GM23338 (cell line): ENCODE measurements around the gene HGD. TPM values are rescaled to one million over a fixed set of nuclear protein-coding genes. Genes with fewer than 3 reads are reported as not detected.

Experiments used
- ATAC-seq: fragments of 200-7000 bp; cut with Tn5 transposase; 3 replicates; pipeline ENCODE4 v1.9.1; 2020
- DNase-seq: peaks from one replicate; pipeline ENCODE4 v3.0.0-alpha.2; 2015; ENCODE audit warnings: low spot score
- H2AFZ ChIP-seq: fragments of 200-600 bp; sonication (generic); 2 replicates; pipeline ENCODE4 v1.8.0; 2016; ENCODE audit warnings: antibody characterized with exemption, mild to moderate bottlenecking, moderate library complexity
- H3F3A ChIP-seq: fragments of 200-600 bp; sonication (generic); replicated peaks from 2 replicates; pipeline ENCODE4 v1.8.0; 2017; ENCODE audit warnings: antibody characterized with exemption, mixed run types, low read depth
- H3K27ac ChIP-seq: fragments of 200-600 bp; sonication (generic); 2 replicates; pipeline ENCODE4 v1.6.1; 2016; ENCODE audit warnings: low read depth
- H3K27me3 ChIP-seq: fragments of 200-600 bp; sonication (generic); 2 replicates; pipeline ENCODE4 v1.8.0; 2016; ENCODE audit warnings: mild to moderate bottlenecking, mixed run types, moderate library complexity; ENCODE audit not compliant: insufficient read depth
- H3K36me3 ChIP-seq: fragments of 200-600 bp; sonication (generic); 2 replicates; pipeline ENCODE4 v1.8.0; 2016; ENCODE audit warnings: mild to moderate bottlenecking; ENCODE audit not compliant: insufficient read depth
- H3K4me1 ChIP-seq: fragments of 200-600 bp; sonication (generic); 2 replicates; pipeline ENCODE4 v1.8.0; 2016; ENCODE audit warnings: mild to moderate bottlenecking, moderate library complexity; ENCODE audit not compliant: insufficient read depth
- H3K4me2 ChIP-seq: fragments of 200-600 bp; sonication (generic); 2 replicates; pipeline ENCODE4 v1.7.1; 2017; ENCODE audit warnings: mixed run types
- H3K4me3 ChIP-seq: fragments of 200-600 bp; sonication (generic); 2 replicates; pipeline ENCODE4 v1.6.1; 2016; ENCODE audit warnings: mixed run types
- H3K79me2 ChIP-seq: fragments of 200-600 bp; sonication (generic); replicated peaks from 2 replicates; pipeline ENCODE4 v1.8.0; 2017; ENCODE audit warnings: mild to moderate bottlenecking; ENCODE audit not compliant: insufficient read depth
- H3K9me2 ChIP-seq: fragments of 200-600 bp; sonication (generic); 2 replicates; pipeline ENCODE4 v1.8.0; 2017; ENCODE audit not compliant: insufficient read depth
- H4K20me1 ChIP-seq: fragments of 200-600 bp; sonication (generic); replicated peaks from 2 replicates; pipeline ENCODE4 v1.8.0; 2017; ENCODE audit warnings: mild to moderate bottlenecking; ENCODE audit not compliant: insufficient read depth
- H3K27ac Mint-ChIP-seq: 2 replicates; pipeline ENCODE4 v1.8.0; 2020; ENCODE audit warnings: inconsistent platforms, mild to moderate bottlenecking, moderate library complexity, mixed read lengths
- H3K27me3 Mint-ChIP-seq: 3 replicates; pipeline ENCODE4 v1.8.0; 2022; ENCODE audit warnings: low read depth, mild to moderate bottlenecking, moderate library complexity, mixed read lengths, inconsistent platforms; ENCODE audit not compliant: insufficient read depth, poor library complexity
- H3K36me3 Mint-ChIP-seq: 3 replicates; pipeline ENCODE4 v1.8.0; 2021; ENCODE audit warnings: low read depth, mild to moderate bottlenecking, inconsistent platforms, moderate library complexity, mixed read lengths
- H3K4me1 Mint-ChIP-seq: 3 replicates; pipeline ENCODE4 v1.8.0; 2020; ENCODE audit warnings: mild to moderate bottlenecking, inconsistent platforms, mixed read lengths
- H3K4me3 Mint-ChIP-seq: 3 replicates; pipeline ENCODE4 v1.8.0; 2021; ENCODE audit warnings: moderate library complexity, mild to moderate bottlenecking, inconsistent platforms, mixed read lengths
- H3K9me3 Mint-ChIP-seq: 3 replicates; pipeline ENCODE4 v1.8.0; 2020; ENCODE audit warnings: moderate library complexity, mild to moderate bottlenecking, inconsistent platforms, mixed read lengths
- CREB1 ChIP-seq: fragments of 250-450 bp; sonication (Bioruptor Pico); IDR thresholded peaks from 2 replicates; pipeline ENCODE4 v1.5.0; 2020; ENCODE audit warnings: low read depth, mild to moderate bottlenecking, moderate library complexity
- CTCF ChIP-seq, 2 experiments: fragments of 200-600 bp in 1 of 2; sonication (generic) in 1 of 2; conservative IDR thresholded peaks; 2 replicates each; pipeline versions ENCODE4 v1.5.1 to v1.6.1; 2016 to 2017; ENCODE audit warnings: antibody characterized with exemption in 2 of 2, low read depth in 2 of 2, mild to moderate bottlenecking in 2 of 2, moderate library complexity in 1 of 2
- JUNB ChIP-seq: IDR thresholded peaks from one replicate; pipeline ENCODE4 v1.6.1; 2016; ENCODE audit warnings: antibody characterized with exemption; ENCODE audit not compliant: unreplicated experiment
- NANOG ChIP-seq: IDR thresholded peaks from 2 replicates; pipeline ENCODE4 v1.6.1; 2016; ENCODE audit warnings: antibody characterized with exemption, borderline replicate concordance
- STAT1 ChIP-seq: IDR thresholded peaks from one replicate; pipeline ENCODE4 v1.6.1; 2016; ENCODE audit warnings: antibody characterized with exemption; ENCODE audit not compliant: unreplicated experiment
- ZNF331 ChIP-seq: fragments of 250-450 bp; sonication (Bioruptor Pico); IDR thresholded peaks from 2 replicates; pipeline ENCODE4 v1.5.0; 2020; ENCODE audit warnings: low read depth, mild to moderate bottlenecking, moderate library complexity
- ZNF462 ChIP-seq: fragments of 250-450 bp; sonication (Bioruptor Pico); IDR thresholded peaks from 2 replicates; pipeline ENCODE4 v1.5.0; 2020; ENCODE audit warnings: mild to moderate bottlenecking, moderate library complexity
- polyA plus RNA-seq: library from polyadenylated mRNA; unstranded; fragments of >200 nt; fragmentation: Nextera tagmentation; extraction: Ambion mirVana; gene quantifications from 2 replicates; pipeline ENCODE4 v1.2.1, GENCODE V29; 2016
- total RNA-seq: library from RNA; depleted of rRNA; stranded (reverse); fragments of >200 nt; shearing (Covaris generic); gene quantifications from 2 replicates; pipeline ENCODE4 v1.2.3, GENCODE V29; 2014

The HGD gene
- total and polyA plus RNA-seq, 2 experiments from 2014 or later = not detected

GRCh38 chr3:120688121-120688520, 6.1 kb upstream of the HGD start:
- Histone ChIP-seq H3K4me3 (no peak overlapping the region), H3K36me3 (no peaks in the 10 kb centered on the region), H4K20me1 (no peaks in the 10 kb centered on the region), H3K79me2 (no peaks in the 10 kb centered on the region), H3K27ac (no peak overlapping the region; the same call in 1 of the 2 replicates), H3K4me1 (peaks cover 15% of the 10 kb centered on the region), H3F3A (no peaks in the 10 kb centered on the region), H3K27me3 (no peaks in the 10 kb centered on the region), H3K4me2 (no peak overlapping the region), H3K9me2 (0 out of 2 replicates have a peak, but pooled peaks cover 3% of the 10 kb centered on the region), H2AFZ (no peak overlapping the region)
- Mint-ChIP-seq H3K36me3 (peaks cover 4% of the 10 kb centered on the region; the same call in 2 of the 3 replicates), H3K4me1 (peaks cover 29% of the 10 kb centered on the region), H3K4me3 (no peak overlapping the region), H3K27me3 (peaks cover 2% of the 10 kb centered on the region), H3K9me3 (no peaks in the 10 kb centered on the region), H3K27ac (no peak overlapping the region)
- ATAC-seq (no peak), DNase-seq (no peak)
- TF ChIP-seq STAT1 (no peak), ZNF462 (CRISPR knock-in tag) (no peak), JUNB (no peak), CTCF (conservative IDR thresholded peaks at IDR 0.05; ENCODE audit: low read depth in 2 of 2) (no peak), CREB1 (no peak), NANOG (no peak), ZNF331 (no peak)
